GM21825 (cell line): Measurements from ENCODE around the gene ATP11B.
"Not testable (repeated sequence)": the region's sequence is repeated elsewhere in the genome, so short reads cannot be mapped to it uniquely, and the experiment has no call there.

Experiments
- ATAC-seq: cut with Tn5 transposase; IDR thresholded peaks from one replicate; pipeline ENCODE4 v1.9.1; 2021; ENCODE audit warnings: mild to moderate bottlenecking, moderate library complexity; ENCODE audit not compliant: unreplicated experiment

ATP11B gene

DNA sequence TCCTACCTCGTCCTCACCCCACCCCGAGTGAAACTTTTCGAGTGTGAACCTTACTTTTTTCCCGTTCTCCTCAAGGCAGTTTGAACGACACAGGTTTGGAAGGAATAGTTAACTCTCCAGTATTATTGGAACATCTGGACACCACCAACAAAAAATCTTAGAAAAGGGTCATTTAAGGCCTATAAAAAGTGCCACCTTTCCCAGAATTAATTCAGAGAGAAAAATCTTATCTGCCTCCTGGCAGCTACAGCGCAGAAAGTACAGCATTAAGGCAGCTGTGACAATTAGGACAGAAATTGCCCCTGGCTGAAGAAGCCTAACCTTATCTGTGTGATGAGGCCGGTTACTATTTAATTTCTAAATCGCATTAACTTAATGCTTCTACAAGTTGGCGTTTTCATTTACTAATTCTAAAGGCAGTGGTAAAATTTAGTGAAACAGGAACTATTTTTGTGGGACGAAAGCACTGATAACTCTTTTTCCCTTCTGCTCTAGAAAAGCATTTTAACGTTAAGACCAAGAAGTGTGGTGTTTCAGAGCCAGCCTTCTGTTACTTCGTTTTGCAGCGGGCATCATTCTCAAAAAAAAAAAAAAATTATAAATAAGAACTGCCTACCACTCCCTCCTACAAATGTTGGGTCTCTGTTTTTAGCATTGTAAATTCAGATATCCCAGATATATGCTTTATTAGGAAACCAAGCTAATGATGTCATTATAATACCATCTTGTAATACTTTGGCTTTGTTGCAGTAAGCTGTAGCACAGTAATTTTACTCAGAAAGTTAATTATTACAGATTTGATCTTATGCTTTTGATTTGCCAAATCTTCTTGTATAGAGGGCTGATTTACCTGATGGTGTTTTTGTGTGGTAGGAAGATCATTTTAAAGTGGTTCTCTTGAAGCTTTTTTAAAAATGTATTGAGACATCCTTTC is 1.4 kb downstream of the ATP11B start:
- ATAC-seq: no peak

DNA sequence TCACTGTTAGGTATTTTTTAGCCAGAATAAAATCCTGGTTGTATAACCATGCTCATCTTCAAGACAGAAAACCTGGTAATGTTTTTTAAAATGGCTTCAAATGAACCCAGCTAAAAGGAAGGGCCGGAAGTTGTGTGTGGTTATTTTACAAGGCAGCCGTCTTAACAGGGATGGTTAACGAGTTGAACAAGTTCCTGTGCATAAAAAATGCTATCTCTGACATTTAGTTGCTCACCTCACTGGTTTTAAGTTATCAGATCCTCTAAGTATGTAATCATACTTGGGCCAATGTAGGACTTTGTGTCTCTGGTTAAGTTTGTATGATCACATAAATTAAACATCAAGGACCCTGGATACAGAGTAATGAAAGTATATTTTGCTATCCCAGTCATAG is 2.1 kb downstream of the ATP11B start:
- ATAC-seq: peak; percentile 29

DNA sequence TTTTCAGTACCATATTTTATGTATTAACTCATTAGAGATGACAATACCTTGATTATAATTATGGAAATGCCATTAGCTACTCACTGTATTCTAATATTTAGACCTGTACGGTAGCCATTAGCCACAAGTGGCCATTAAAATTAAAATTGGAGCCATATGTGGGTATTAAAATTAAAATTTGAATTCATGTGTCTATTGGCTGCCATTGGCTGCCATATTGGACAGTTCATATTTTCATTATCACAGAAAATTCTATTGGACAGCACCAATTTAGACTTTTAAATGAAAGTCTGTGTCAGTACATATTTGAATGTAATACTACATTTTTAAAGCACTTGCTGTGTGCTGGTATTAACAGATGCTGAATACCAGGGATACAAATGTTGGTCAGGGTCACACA is 3.0 kb downstream of the ATP11B start:
- no peak for ATAC-seq

DNA sequence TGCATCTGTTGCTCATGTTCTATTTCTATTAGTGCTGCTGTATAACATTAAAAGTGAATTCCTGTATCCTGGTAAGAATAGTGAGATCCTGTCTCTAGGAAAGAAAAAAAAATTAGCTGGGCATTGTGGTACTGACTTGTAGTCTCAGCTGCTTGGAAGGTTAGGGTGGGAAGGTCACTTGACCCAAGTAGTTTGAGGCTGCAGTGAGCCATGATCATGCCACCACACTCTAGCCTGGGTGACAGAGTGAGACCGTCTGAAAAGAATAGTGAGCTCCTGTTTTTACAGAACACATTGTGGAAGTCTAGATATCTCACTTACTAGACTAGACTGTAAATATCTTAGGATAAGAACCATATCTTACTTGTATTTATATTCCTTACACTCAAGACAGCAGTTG is 4.6 kb downstream of the ATP11B start:
- ATAC-seq: no peak

DNA sequence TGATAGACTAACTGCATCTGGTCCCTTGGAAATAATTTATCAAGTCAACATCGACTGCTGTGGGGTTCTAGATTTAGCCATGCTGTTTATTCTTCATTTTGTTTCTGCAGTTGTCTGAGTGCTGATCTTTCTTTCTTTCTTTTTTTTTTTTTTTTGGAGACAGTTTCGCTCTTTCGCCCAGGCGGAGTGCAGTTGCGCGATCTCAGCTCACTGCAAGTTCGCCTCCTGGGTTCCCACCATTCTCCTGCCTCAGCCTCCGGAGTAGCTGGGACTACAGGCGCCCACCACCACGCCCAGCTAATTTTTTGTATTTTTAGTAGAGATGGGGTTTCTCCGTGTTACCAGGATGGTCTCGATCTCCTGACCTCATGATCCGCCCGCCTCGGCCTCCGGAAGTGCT is 5.8 kb downstream of the ATP11B start:
- not testable (repeated sequence) for ATAC-seq

DNA sequence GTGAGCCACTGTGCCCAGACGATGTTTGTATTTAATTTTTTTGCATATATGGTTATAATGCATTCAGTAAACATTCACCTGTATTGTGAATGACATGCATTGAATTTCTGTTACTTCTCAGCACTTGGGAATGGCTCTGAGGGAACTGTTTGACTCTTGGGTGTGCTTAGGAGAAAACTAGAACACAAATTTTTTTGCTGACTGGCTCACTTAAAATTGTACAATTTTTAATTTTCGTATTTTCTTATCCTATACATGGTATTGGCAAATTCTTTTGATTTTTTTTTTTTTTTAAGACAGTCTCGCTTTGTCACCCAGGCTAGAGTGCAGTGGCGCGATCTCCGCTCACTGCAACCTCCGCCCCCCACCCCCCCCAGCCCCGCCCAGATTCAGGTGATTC is 7.2 kb downstream of the ATP11B start:
- ATAC-seq: no peak

DNA sequence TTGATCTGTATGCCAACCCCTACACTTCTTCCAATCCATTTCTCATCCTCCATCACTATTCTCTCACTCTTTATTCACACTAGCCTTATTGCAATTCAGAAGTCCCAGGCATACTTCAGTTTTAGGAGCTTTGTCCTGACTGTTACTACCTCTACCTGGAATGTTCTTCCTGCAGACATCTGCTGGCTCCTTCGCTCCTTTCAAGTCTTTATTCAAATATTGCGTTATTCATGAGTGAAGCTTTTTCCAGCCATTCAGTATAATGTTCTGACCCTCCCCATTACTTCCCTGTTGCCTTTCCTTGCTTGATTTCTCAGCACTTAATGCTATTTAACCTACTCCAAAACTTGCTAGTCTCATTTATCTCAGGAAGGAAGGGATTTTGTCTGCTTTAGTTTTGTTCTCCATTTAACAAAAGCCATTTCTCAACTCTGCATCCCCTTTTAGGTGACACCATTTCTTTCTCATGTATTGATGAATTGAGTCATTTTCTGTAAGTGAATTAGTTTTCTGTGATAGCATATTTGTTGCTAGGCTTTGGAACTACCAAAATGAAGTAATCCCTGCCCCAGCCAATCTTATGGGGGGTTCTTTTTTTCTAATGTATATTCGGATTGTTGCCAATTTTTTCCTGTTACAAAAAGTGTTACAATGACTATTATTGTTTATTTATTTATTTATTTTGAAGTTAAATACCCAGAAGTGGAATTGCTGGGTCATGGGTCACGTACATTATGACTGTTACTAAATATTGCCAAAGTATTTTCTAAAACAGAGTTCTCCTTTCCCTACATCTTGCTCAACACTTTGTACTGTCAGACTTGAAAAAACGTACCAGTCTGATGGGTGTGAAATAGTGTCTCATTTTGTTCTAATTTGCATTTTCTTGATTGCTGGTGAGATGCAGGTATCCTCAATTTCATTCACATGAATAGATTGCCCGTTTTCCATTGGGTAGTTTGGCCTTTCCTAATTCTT is 9.4 kb downstream of the ATP11B start:
- no peak for ATAC-seq

DNA sequence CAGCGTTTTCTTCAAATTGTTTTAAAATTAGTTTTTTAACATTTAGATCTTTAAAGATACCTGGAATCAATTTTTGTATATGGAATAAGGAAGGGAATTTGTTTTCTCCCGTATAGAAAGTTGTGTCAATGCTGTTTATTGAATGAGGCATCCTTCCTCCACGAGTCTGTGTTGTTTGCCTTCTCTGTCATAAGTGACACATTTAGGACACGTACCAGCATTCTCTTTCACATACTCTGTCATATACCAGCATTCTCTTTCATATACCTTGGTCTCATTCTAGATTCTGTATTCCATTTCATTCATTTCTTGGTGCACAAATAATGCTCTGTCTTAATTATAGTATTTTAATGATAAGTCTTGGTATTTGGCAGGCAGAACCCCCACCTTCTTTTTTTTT is 10.3 kb downstream of the ATP11B start:
- ATAC-seq: no peak

DNA sequence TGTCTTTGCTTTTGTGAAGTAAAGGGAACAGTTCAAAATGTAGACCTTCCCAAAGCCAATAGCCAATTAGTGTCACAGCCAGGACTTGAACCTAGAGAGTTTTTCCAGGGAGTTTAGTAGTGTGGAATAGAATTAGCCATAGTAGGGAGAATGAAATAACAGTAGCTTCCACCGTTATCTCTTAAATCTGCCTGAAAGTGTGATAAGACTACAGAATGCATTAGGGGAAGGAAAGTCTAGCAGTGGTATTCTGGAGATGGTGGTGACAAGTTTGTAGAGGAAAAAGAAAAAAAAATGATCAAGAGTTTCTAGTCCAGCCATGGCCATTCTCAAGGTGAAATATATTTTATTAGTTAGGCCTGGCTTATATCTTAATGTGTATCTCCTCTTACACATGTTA is 13.8 kb downstream of the ATP11B start:
- ATAC-seq: no peak

DNA sequence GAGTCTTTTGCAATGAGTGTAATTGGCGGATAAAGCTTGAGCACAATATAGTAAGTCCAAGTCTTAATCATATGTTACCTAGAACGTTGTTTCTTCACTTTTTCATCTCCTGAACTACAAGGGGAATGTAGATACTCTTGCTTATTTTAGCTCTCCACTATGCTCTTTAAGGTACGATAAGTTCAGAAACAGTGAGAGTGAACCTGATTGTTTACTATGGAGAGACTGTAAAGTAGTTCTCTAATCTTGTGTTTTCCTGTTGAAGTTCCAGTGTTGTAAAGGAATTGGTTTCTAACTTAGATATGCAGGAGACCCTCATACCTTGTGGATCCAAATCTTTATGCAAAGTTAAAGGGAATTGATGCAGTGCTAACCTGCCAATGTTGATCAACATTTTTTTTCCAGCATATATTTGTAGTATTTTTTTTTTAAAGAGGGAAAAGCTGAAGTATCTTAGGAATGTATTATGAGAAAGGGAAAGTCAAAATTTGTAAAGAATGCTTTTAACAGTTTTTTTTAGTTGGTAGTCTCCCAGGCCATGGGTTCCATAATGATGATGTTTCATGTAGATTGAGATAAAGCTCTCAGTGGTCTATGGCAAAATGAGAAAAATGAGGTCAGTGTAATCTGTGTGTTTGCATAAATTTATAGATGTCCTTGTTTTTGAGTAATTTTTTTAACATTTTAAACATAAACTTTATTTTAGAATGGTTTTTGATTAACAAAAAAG is 14.9 kb downstream of the ATP11B start:
- no peak for ATAC-seq

DNA sequence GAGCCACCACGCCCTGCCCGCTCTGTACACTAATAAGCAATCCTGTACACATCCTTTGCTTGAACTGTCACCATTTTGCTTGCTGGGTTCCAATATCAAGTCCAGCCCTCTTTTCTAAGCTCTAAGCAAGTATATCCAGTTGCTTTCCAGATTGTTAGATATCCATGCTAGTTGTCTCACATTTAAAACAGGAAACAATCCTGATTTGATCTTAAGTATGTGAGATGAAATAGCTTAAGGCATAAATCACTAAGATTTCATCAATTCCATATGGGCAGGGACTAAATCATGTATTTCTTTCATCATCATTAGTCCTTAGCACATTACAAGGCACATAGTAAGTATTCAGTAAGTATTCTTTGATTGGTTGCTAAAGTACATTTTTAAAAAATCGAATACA is 16.2 kb downstream of the ATP11B start:
- no peak for ATAC-seq

DNA sequence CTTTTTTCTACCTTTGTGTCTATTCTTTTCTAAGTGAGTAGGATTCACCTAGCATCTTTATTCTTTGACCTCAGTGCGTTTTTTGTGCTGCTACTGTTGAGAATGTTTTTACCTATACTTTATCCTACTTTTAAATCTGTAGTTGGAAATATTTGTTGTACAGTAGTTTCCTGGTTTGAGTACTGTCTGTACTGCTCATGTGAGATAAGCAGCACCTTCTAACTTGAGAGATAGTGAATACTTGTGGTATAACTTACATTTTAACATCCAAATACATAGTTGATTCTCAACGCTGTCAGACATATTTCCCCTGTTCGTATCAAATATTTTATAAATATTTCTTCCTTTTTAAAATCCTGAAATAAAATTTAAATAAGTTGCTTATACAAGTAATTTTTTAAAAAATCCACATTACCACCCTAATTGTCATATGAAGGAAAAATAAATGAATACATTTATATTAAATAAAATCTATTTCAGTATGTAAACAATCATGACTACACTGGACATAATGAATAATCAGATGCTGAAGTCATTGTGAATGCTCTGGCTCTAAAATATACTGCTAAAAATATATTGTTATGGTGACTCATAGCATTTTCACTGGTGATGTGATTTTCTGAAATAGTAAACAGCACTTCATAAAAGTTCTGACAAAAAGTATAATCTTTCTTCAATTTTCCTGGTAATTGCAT is 17.4 kb downstream of the ATP11B start:
- no peak for ATAC-seq

DNA sequence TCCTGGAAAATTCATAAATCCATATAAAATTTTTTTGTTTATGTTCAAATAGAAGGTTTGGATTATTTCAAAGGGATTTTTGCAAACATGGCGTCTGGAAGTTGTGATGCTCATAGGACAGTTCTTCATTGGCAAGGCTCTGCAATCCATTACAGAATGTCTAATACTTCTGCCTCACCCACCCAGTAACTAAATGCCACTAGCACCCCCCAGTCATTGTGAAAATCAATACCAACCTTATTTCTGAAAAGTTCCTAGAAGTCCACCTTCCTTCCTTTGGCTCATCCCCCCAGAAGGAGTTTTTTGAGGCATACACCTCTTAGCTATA is 17.9 kb downstream of the ATP11B start:
- ATAC-seq: no peak

DNA sequence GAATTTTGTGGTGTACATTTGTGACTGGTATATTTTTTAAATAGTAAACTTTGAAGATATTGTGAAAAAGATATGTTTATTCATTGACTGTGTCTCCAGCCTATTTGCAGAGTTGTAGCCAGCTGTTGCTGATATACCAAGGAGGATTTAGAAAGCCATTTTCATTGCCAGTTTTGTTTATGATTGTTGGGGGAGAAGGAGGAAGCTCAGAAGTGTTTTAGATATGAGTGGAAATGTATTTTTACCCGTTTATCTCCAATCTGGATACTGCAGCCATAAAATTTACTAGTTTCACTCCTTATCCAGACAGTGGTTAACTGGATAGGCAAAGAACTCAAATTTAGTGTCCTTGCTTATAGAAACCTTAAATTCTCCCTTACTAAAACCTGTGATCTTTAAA is 18.8 kb downstream of the ATP11B start:
- ATAC-seq: no peak

DNA sequence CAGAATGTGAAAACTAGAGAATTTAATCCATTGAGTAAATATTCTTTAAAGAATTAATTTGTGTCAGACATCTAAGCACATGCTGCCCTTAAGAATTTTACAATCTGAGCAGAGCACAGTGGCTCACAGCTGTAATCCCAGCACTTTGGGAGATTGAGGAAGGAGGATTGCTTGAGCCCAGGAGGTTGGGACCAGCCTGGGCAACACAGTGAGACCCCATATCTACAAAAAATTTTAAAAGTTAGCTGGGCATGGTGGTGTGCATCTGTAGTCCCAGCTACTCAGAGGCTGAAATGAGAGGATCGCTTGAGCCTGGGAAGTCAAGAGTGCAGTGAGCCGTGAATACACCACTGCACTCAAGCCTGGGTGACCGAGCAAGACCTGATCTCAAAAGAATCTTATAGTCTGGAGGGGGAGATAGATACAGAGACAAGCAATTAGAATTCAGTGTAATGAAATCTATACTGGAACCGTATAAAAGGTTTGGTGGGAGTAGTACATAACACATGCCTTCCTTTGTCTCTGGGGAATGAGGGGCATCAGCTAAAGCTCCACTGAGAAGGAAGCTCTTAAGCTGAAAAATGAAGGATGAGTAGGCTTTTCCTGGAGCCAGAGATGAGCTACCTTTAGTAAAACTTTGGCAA is 21.2 kb downstream of the ATP11B start:
- ATAC-seq: no peak

DNA sequence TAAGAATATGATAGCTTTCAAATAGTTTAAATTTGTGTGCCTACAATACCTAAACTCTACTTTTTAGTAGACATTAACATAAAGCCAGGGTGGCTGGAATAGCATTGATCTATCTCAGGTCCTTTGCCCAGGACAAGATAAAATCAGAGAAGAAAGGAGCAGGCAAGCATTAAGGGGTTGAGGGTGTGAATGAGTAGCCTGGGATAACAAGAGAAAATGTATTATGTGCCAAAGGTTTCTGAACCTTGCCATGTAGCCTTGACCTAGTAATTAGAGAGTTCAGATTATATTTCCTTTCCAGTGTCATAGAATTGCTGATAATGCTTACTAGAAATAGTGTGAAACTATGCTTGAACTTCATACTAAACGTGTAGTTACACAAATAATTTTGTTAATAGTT is 22.9 kb downstream of the ATP11B start:
- no peak for ATAC-seq

DNA sequence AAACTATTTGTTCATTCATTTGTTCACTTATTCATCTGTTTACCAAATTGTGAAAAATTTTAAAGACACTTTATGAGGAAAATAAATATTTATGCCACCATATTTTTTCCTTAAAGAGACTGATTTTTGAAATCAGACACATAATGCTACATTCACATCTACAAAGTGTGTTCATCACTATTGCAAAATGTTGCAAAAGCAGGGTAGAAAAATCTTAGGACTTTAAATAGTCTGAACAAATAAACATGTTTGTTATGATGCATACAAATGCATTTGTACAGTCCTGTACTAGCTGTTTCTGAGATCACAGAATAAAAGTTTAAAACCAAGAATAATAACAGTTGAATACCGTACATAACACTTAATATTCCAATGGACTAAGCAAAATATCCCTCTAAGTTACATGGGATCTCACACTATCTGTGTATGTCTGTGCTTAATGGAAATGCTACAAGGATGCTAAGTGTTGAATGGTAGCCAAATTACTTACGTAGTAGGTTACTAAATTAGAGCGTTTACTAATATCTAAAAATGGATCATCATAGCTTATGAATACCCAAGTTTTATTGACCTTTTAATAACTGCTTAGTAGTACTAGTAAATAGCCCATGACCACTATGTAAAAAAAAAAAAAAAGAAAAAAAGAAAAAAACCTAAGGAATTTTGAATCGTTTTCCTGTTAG is 25.1 kb downstream of the ATP11B start:
- ATAC-seq: no peak

DNA sequence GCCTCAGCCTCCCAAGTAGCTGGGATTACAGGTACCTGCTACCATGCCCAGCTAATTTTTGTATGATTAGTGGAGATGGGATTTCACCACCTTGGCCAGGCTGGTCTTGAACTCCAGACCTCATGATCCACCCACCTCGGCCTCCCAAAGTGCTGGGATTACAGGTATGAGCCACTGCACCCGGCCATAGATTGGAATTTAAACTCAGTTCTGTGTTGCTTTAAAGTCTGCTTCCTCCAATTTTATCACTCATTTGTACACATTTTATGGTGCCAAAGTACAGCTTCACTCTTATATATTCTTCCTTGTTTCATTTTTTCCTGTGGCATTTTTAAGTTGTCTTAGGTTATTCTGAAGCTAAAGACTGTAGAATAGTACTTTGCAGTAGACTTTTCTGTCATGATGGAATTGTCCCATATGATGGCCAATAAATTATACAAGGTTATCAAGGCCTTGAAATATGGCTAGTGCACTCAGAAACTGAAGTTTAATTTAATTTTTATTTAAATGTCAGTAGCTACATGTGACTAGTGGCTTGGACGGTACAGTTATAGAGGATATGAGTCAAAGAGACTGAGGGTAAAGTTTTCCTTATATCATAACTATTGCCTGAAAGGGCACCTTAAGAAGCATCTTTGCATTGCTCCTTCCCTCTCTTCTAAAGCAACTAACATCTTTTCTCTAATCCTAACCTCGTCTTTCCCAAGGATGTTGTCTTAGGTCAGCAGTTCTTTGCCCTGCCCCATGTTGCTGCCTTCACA is 28.1 kb downstream of the ATP11B start:
- ATAC-seq: no peak

DNA sequence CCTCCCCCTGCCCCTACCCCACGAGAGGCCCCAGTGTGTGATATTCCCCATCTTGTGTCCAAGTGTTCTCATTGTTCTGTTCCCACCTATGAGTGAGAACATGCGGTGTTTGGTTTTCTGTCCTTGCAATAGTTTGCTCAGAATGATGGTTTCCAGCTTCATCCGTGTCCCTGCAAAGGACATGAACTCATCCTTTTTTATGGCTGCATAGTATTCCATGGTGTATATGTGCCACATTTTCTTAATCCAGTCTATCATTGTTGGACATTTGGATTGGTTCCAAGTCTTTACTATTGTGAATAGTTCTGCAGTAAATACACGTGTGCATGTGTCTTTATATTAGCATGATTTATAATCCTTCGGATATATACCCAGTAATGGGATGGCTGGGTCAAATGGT is 29.0 kb downstream of the ATP11B start:
- not testable (repeated sequence) for ATAC-seq
